HL-60/S4 (cell line): ENCODE measurements around the gene SLC23A2.
"Not testable (repeated sequence)": the region's sequence is repeated elsewhere in the genome, so short reads cannot be mapped to it uniquely, and the experiment has no call there.

Source experiments
- in situ Hi-C: fragments of 300-500 bp; cut with MboI; formaldehyde crosslinking; loops from 2 replicates; pipeline ENCODE4 v1.14.3; 2022; ENCODE audit warnings: low sequenced_read_pairs

The SLC23A2 gene

DNA sequence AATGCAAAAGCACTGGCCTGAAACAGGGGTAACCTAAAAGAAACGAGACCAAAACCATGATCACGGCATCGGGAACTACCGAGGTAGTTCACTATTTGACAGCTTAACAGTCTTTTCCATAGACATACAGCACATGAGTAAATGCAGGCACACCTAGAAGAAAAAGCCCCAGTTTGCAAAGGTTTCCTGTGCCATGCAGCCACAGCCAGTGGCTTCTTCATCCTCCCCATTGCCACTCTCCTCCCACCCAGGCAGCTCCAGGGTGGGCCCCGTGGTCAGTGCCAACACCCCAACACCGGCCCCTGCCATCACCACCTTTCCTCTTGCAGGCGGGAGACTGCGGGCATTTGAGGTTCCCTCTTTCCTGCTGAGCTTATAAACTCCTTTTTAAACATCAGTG lies 115.4 kb downstream of the SLC23A2 start:
- in situ Hi-C loops, result no loop called here

GRCh38 chr20:4883546-4883945 lies 117.8 kb downstream of the SLC23A2 start:
- in situ Hi-C loops, result no loop called here

GRCh38 chr20:4883051-4883450 lies 118.3 kb downstream of the SLC23A2 start:
- in situ Hi-C loops, result no loop called here

- in situ Hi-C loops, result no loop called here
Observed at GRCh38 chr20:4881006-4881730, 120.1 kb downstream of the SLC23A2 start.

GRCh38 chr20:4880051-4880450 lies 121.3 kb downstream of the SLC23A2 start:
- in situ Hi-C loops, result no loop called here

GRCh38 chr20:4878099-4878498 lies 123.2 kb downstream of the SLC23A2 start:
- in situ Hi-C loops, result not testable (repeated sequence)

DNA sequence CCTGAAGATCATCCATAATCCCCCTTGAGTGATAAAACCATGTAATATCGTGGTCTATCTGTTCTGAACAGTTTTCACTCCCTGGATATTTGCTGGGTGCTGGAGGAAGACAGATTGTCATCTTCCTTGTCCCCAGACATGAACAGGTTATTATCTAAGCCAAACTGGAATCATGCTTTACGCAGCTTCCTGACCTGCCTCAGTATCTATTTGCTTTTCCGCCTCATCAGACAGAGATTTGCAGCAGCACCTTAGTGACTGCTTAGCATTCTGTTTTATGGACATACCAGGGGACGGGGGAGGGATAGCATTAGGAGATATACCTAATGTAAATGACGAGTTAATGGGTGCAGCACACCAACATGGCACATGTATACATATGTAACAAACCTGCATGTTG lies 124.6 kb downstream of the SLC23A2 start:
- in situ Hi-C loops, result no loop called here

DNA sequence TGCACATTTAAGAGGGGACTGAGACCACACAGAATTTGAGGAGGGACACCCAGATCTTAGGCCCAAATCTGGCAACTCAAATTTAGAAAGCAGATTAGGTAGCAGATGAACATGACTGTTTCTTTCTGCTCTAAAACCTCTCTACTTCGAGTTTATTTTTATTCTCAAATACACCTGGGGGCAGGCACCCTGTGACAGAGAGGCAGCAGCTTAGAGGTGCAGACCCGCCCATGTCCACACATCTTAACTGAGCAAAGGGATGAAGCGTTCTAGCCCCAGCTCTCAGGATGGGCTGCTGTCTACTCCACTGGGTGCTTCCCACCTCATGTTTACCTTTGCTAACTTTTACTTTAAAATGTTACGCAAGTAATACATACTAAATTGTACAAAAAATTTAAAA lies 125.0 kb downstream of the SLC23A2 start:
- in situ Hi-C loops, result no loop called here

DNA sequence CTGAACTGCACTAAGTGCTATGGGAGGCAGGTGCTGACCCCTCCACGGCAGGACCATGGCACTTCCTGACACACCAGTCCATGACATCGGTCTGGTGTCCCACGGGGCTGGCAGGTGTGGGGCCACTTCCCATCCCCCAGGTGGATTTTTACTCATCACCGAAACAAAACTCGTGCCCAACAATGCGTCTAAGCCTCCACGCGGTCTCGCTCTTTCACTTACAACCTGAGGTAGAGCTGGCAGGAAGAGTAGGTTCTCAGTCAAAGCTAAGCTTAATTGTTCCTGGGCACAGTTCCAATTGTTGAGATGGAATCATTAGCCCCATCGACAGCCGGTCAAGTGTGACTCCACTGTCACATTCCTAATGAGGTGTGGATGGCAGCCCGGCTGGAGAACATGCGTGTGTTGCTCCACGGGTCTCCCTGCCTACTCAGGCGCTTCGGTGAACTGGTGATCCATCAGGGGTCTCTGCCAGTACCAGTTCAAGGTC lies 125.7 kb downstream of the SLC23A2 start:
- in situ Hi-C loops, result no loop called here

DNA sequence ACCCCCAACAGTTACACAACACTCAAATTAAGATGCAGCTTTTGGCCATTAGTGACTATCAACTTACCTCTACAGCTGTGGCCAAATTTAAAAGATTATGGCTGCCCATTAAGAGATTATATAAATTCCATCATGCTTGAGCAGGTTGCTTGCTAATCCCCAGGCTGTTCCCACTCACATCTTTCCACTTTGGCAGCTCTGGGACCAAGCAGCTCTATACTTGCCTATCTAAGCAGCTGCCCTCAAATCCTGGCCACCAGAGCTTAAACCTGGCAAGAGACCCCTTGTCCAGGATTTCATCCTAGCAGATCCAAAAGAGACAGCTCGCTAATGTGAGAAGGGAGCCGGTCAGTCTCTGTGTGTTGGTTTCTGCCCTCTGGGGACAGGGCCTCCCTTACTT lies 127.9 kb downstream of the SLC23A2 start:
- in situ Hi-C loops, result no loop called here

GRCh38 chr20:4871486-4871885 lies 129.8 kb downstream of the SLC23A2 start:
- in situ Hi-C loops, result no loop called here

DNA sequence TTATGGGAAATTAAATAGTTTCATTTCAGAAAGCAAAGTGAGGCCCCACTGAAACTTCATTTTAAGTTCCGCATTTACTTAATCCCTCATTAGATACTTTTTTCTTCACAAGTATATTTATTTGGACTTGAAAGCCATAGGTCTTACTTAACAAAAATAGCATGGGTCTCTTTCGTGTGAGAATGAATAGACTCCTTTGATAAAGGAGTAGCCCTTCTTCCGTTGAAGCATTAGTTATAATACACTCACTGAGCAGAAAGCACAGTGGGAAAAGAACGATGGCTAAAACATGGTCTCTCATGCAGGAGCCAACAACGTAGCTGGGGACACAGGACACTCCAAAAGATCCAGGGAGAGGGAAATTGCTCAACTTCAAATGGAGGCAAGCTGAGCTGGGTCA lies 130.4 kb downstream of the SLC23A2 start:
- in situ Hi-C loops, result no loop called here

DNA sequence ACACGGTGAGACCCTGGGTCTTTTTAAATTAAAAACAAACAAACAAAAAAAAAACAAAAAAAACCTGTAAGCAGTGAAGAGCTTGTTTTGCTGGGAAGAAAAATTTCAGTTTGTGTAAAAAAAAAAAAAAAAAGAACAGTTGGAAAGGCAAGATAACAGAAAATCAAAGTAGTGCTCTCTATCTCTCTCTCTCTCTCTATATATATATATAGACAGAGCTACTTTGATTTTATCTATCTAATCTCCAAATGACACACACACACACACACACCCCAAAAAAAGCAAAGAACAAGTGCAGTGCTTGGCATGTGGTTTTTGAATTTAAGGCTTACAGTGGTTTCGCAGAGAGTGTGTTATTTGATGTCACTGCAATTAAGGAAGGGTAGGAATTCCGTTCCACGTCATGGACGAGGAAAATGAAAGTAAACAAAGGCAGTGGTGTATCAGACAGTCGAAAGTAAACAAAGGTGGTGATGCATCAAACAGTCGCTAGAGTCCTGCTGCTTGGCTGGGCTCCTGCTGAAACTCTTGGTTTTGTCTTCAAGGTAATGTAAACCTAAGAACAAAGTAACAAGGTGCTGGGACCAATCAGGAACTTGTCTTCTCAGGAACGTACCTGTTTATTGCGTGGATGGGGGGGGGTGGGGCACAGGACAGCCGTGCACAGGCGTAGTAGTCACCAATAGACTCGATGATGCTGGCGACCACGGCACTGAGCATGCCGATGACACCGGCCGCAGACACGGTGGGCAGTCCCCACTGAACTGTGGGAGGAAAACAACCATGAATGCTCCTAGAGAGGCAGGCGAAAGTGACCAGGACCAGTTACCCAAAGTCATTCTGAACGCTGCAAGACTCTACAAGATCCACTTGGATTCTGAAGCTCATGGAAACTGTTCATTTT lies 131.8 kb downstream of the SLC23A2 start:
- in situ Hi-C loops, result no loop called here

DNA sequence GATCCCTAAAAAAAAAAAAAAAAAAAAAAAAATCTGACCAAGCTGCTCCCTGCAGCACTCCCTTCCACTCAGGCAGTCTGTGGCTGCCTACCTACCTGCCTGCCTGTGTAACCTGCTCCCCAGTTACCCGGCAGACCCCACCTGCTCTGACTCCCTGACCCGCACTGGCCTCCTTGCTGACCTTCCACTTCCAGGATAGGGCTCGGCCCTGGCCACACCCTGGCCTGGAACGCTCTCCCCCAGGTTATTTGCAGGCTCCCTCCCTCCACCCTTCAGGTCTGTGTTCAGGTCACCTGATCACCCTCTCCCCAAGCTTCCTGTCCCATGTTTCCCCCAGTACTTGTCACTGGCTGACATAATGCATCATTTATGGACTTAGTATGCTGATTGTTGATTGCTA lies 134.3 kb downstream of the SLC23A2 start:
- in situ Hi-C loops, result no loop called here

DNA sequence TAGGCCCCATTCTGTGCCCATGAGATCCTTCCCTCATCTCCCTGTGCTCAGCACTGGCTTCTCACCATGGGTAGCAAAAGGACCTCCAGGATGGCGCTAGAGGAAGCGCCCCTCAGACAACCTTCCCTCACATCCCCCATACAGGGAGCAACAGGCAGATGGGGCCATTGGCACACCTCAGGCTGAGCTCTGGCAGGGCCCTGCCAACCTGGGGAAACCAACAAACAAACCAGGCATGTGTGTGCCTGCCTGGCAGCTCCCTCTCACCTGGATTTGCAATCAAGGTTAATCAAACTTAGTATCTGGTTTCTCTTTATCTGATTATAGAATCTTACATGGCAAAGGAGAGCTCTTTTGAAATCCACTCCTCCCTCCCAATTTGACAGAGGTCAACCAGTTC lies 134.9 kb downstream of the SLC23A2 start:
- in situ Hi-C loops, result no loop called here

- in situ Hi-C loops, result no loop called here
Observed at GRCh38 chr20:4864311-4864752, 137.0 kb downstream of the SLC23A2 start.

- in situ Hi-C loops, result no loop called here
Observed at GRCh38 chr20:4862661-4863060, 138.6 kb downstream of the SLC23A2 start.

- in situ Hi-C loops, result no loop called here
Observed at GRCh38 chr20:4861961-4862360, 139.3 kb downstream of the SLC23A2 start.

GRCh38 chr20:4858000-4858399 lies 143.3 kb downstream of the SLC23A2 start:
- in situ Hi-C loops, result no loop called here

DNA sequence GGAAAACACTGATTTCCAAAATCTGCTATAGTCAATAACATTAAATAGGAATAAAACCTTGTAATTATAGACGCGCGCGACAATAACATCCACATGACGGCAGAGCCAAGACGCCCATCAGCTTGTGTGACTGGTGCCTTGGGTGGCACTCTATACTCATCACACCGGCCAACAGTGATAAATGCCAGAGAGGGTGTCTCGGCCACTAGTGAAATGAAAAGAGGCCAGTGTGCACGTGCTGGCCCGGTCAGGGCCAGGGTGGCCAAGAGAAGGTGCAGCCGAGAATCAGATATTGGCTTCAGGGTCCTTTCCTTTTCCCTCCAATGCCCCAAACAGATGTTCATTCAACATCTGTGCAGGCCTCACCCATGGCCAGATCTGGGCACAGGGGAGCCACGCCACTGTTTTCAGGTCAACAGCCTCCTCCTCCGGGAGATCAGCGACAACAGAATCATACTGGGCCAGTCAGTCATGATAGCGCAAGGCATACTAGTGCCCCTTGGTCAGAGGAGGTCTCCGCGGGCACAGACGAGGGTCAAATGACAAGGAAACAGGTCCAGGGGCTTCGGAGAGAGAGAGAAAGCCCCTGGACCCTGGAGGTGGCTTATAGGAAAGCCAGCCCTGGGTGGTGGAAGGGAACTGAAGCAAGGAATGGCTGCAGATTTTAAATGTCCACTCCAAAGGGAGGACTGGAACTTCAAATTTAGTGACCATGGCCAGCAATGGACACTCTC lies 145.1 kb downstream of the SLC23A2 start:
- in situ Hi-C loops, result no loop called here

DNA sequence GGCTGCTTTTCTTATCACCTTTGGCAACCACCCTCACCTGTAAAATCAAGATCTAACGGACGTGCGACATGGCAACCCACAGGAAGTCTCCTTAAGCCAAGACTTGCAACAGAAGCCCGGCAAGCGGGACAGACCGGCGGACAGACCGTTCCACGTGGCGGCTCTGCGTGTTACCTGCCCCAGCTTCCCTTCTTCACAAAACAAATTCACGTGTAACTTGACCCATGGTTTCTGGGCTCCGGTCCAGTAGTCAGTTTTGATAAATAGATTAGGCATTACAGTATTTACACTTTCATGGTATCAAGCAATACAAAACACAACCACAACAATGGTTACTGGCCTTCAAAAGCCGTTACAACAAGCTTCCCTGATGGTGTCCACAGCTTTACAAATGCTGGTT lies 145.8 kb downstream of the SLC23A2 start:
- in situ Hi-C loops, result no loop called here
